ENCODE measurements around the gene JAM2. TPM values are rescaled to one million over a fixed set of nuclear protein-coding genes. Genes with fewer than 3 reads are reported as not detected.

The JAM2 gene
- total RNA-seq, 1 experiment from 2014 or later, result 2.6 TPM

- Histone ChIP-seq H2BK12ac (ENCODE audit: insufficient read length, low read depth, low read length) (no peak overlapping the region), H3K9me3 (ENCODE audit: control insufficient read depth, low read depth, low read length) (no peaks in the 10 kb centered on the region), H3K4me1 (ENCODE audit: insufficient read depth, low read length) (no peaks in the 10 kb centered on the region), H4K20me1 (ENCODE audit: control insufficient read depth, insufficient read depth, insufficient read length) (no peaks in the 10 kb centered on the region), H3T11ph (ENCODE audit: low read length) (no peak overlapping the region), H3K27me3 (ENCODE audit: insufficient read depth, low read length) (no peaks in the 10 kb centered on the region), H4K91ac (ENCODE audit: insufficient read length, low read depth, low read length) (no peak overlapping the region), H4K5ac (ENCODE audit: insufficient read length, low read depth, low read length) (no peak overlapping the region), H2BK5ac (ENCODE audit: insufficient read length, low read length) (no peak overlapping the region), H3K14ac (ENCODE audit: insufficient read depth, low read length) (peak overlapping the region; percentile 97), H2AK5ac (ENCODE audit: insufficient read length, low read length) (no peak overlapping the region), H3K4me2 (ENCODE audit: insufficient read depth, insufficient read length, low read length) (peak overlapping the region; percentile 88), H3K18ac (ENCODE audit: insufficient read length, low read depth, low read length) (no peak overlapping the region), H3K23ac (ENCODE audit: insufficient read length, low read depth, low read length) (no peak overlapping the region), H3K23me2 (ENCODE audit: insufficient read length, low read depth, low read length, poor library complexity, severe bottlenecking) (peaks cover 11% of the 10 kb centered on the region), H4K8ac (replicated peaks; ENCODE audit: insufficient read length, low read depth, low read length) (no peak overlapping the region), H2BK120ac (ENCODE audit: low read depth, low read length, poor library complexity, severe bottlenecking) (no peak overlapping the region), H3K79me2 (ENCODE audit: insufficient read depth, low read length) (peaks cover 27% of the 10 kb centered on the region; the same call in 1 of the 2 replicates), H3K9ac (ENCODE audit: extremely low read depth, insufficient read length, low read length) (peak overlapping the region; percentile 97), H2BK15ac (ENCODE audit: low read depth, low read length) (no peak overlapping the region), H3K79me1 (ENCODE audit: insufficient read depth, low read depth, low read length, poor library complexity, severe bottlenecking) (peaks cover 7% of the 10 kb centered on the region), H3K27ac (ENCODE audit: insufficient read length, low read depth, low read length) (peak overlapping the region; percentile 67), H2AFZ (ENCODE audit: low read length) (no peak overlapping the region), H3K4ac (ENCODE audit: low read depth, low read length) (no peak overlapping the region), H3K56ac (ENCODE audit: insufficient read length, low read depth, low read length) (no peak overlapping the region), H2BK20ac (ENCODE audit: low read depth, low read length, poor library complexity, severe bottlenecking) (no peak overlapping the region)
- peak overlapping the region; percentile 100 for H3K4me3 Mint-ChIP-seq
- H3K36me3 Mint-ChIP-seq (ENCODE audit: insufficient read depth in 1 of 3, low read depth in 3 of 3), result peaks cover 0 to 3% (median 2%) of the 10 kb centered on the region in 3 experiments; a peak in 3 of 7 replicates
- no peak for DNase-seq
- H3K4me1 Mint-ChIP-seq, result peaks cover 23 to 27% of the 10 kb centered on the region in 2 experiments
- TF ChIP-seq CTCF (conservative IDR thresholded peaks at IDR 0.05), result no peak
- peaks cover 2 to 5% of the 10 kb centered on the region in 2 experiments; a peak in 3 of 5 replicates for H3K9me3 Mint-ChIP-seq
- peak overlapping the region; percentile 98 to 99 (median 99) for H3K27ac Mint-ChIP-seq
- WGBS (ENCODE audit: extremely low coverage, insufficient read length, low lambda C conversion rate), result no CpG with 5 or more reads among the region's 48 CpGs
- no peaks in the 10 kb centered on the region for H3K27me3 Mint-ChIP-seq (ENCODE audit: low read depth)
Observed at GRCh38 chr21:25735646-25736597, 96.9 kb downstream of the JAM2 start.
